K562 (cell line): ENCODE measurements around the gene TLCD1. TPM values are rescaled to one million over a fixed set of nuclear protein-coding genes. Genes with fewer than 3 reads are reported as not detected.
A peak's percentile ranks its signal among the peaks of the same experiment; 100 is the strongest.

ENCODE experiments used
- BMI1 ChIP-seq: fragments of 150-350 bp; IDR thresholded peaks from 2 replicates; pipeline ENCODE4 v1.6.1; 2014; ENCODE audit warnings: low read length
- CBX3 ChIP-seq, 2 experiments: IDR thresholded peaks; 1 replicate in 1 of 2; 2 replicates in 1 of 2; pipeline ENCODE4 v1.6.1; 2012; ENCODE audit warnings: inconsistent platforms in 2 of 2, low read length in 2 of 2, borderline replicate concordance in 1 of 2, control low read depth in 1 of 2
- FOXP4 ChIP-seq: sonication (generic); formaldehyde crosslinking; IDR thresholded peaks from 2 replicates; pipeline ENCODE4 v1.8.0; 2022; ENCODE audit warnings: mild to moderate bottlenecking, missing genetic modification reagents, borderline replicate concordance
- GATA2 ChIP-seq: sonication (generic); formaldehyde crosslinking; IDR thresholded peaks from 2 replicates; pipeline ENCODE4 v1.4.0; 2020; ENCODE audit warnings: mild to moderate bottlenecking, missing genetic modification reagents
- GTF2B ChIP-seq: IDR thresholded peaks from 2 replicates; pipeline ENCODE4 v1.6.1; 2011; ENCODE audit not compliant: insufficient read length; ENCODE audit errors: extremely low read depth
- MCM2 ChIP-seq: fragments of 450-650 bp; IDR thresholded peaks from 2 replicates; pipeline ENCODE4 v1.6.1; 2017; ENCODE audit warnings: low read depth, mild to moderate bottlenecking
- MXI1 ChIP-seq: IDR thresholded peaks from 2 replicates; pipeline ENCODE4 v1.6.1; 2011; ENCODE audit warnings: low read depth, mild to moderate bottlenecking, improper control_type of control experiment, low read length
- NCOA6 ChIP-seq: fragments of 450-650 bp; IDR thresholded peaks from 2 replicates; pipeline ENCODE4 v1.6.1; 2017; ENCODE audit warnings: mild to moderate bottlenecking
- RBM39 ChIP-seq: fragments of 200-400 bp; formaldehyde crosslinking; optimal IDR thresholded peaks from 2 replicates; pipeline ENCODE3; 2018; ENCODE audit warnings: low read depth, low read length
- RNF2 ChIP-seq: sonication (generic); IDR thresholded peaks from 2 replicates; pipeline ENCODE4 v1.6.1; 2016
- SNRNP70 ChIP-seq: fragments of 200-400 bp; formaldehyde crosslinking; optimal IDR thresholded peaks from 2 replicates; pipeline ENCODE3; 2017; ENCODE audit warnings: low read depth, low read length
- TCFL5 ChIP-seq: fragments of 250-450 bp; sonication (Bioruptor Pico); conservative IDR thresholded peaks from 2 replicates; pipeline ENCODE4 v1.6.1; 2021; ENCODE audit warnings: mild to moderate bottlenecking, moderate library complexity, matching md5 sums
- TEAD1 ChIP-seq, 2 experiments: fragments of 450-650 bp in 1 of 2; sonication (generic) in 1 of 2; formaldehyde crosslinking; IDR thresholded peaks; 2 replicates each; pipeline versions ENCODE4 v1.4.0 to v1.8.0; 2020 to 2022; ENCODE audit warnings: mild to moderate bottlenecking in 2 of 2, missing genetic modification reagents in 1 of 2
- U2AF2 ChIP-seq: fragments of 200-400 bp; formaldehyde crosslinking; optimal IDR thresholded peaks from 2 replicates; pipeline ENCODE3; 2017; ENCODE audit warnings: low read depth, mild to moderate bottlenecking, low read length
- ZC3H8 ChIP-seq: fragments of 450-650 bp; IDR thresholded peaks from 2 replicates; pipeline ENCODE4 v1.6.1; 2017
- ZNF197 ChIP-seq: fragments of 200-800 bp; sonication (Bioruptor generic); IDR thresholded peaks from 2 replicates; pipeline ENCODE4 v1.6.1; 2016; ENCODE audit warnings: low read depth, missing genetic modification characterization, missing compliant biosample characterization
- ZNF354B ChIP-seq: fragments of 250-450 bp; sonication (Bioruptor Pico); IDR thresholded peaks from 2 replicates; pipeline ENCODE4 v1.4.0; 2020
- ZNF398 ChIP-seq: fragments of 250-450 bp; sonication (Bioruptor Pico); IDR thresholded peaks from 2 replicates; pipeline ENCODE4 v1.8.0; 2021; ENCODE audit warnings: moderate library complexity, mild to moderate bottlenecking, inconsistent platforms
- polyA plus RNA-seq, 8 experiments: library from polyadenylated mRNA; depleted of rRNA in 4 of 8; stranded (reverse) in 5 of 8; unstranded in 3 of 8; fragments of >200 nt; fragmentation: Nextera tagmentation in 2 of 8; fragmentation: Illumina TruSeq in 1 of 8; extraction: Ambion mirVana in 2 of 8; extraction: Trizol in 1 of 8; gene quantifications; 2 replicates each; pipeline versions ENCODE4 v1.2.1 to v1.2.3, GENCODE V29; 2011 to 2014; ENCODE audit warnings: inconsistent platforms in 1 of 8, missing spikeins in 1 of 8
- total RNA-seq, 7 experiments: library from RNA; depleted of rRNA in 6 of 7; stranded (reverse); fragments of >200 nt in 6 of 7; fragmentation: Illumina TruSeq in 2 of 7; extraction: Trizol in 2 of 7; gene quantifications; 2 replicates each; pipeline versions ENCODE4 v1.2.1 to v1.2.3, GENCODE V29; 2011 to 2021; ENCODE audit warnings: low replicate concordance in 1 of 7
- TF ChIP-seq, protein P1 (sequence below): fragments of 450-650 bp; IDR thresholded peaks from 2 replicates; pipeline ENCODE4 v1.6.1; 2016
- TF ChIP-seq, protein P2 (sequence below), 2 experiments: fragments of 450-650 bp in 1 of 2; IDR thresholded peaks; 2 replicates each; pipeline ENCODE4 v1.6.1; 2011 to 2017; ENCODE audit warnings: low read depth in 2 of 2, antibody characterized with exemption in 1 of 2, borderline replicate concordance in 1 of 2, low read length in 1 of 2, mild to moderate bottlenecking in 1 of 2, mixed read lengths in 1 of 2; ENCODE audit not compliant: control insufficient read depth in 1 of 2

TLCD1 gene
- total and polyA plus RNA-seq, 9 of the 15 experiments (the other 6 are each of a cell fraction or from before 2014, with no cell fraction given), result 6.8 to 37.7 (median 21.7) TPM

DNA sequence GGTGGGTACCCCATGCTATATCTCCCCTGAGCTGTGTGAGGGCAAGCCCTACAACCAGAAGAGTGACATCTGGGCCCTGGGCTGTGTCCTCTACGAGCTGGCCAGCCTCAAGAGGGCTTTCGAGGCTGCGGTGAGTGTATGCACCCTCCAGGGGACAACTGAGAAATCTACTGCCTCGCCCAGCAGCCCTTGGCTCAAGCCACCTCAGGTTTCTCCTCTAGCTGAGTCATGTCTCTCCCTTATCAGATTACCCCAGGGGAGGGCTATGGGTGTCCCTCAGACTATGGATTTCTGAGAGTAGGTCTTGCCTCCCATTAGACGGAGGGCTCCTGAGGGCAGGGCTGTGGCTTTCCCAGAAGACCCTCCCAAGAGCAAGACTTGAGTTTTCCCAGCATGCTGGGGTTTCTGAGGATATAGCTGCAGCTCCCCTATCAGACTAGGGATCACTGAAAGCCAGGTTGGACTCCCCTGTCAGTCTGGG, 9.2 kb upstream of the TLCD1 start (continued):
- no peak for TF ChIP-seq ZNF197 (CRISPR knock-in tag)
- TF ChIP-seq, protein P1, sequence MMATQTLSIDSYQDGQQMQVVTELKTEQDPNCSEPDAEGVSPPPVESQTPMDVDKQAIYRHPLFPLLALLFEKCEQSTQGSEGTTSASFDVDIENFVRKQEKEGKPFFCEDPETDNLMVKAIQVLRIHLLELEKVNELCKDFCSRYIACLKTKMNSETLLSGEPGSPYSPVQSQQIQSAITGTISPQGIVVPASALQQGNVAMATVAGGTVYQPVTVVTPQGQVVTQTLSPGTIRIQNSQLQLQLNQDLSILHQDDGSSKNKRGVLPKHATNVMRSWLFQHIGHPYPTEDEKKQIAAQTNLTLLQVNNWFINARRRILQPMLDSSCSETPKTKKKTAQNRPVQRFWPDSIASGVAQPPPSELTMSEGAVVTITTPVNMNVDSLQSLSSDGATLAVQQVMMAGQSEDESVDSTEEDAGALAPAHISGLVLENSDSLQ, result peak; percentile 82
- no peak for TF ChIP-seq ZC3H8
- TF ChIP-seq MCM2, result no peak
- peak; percentile 87 for TF ChIP-seq GATA2 (CRISPR knock-in tag)
- TF ChIP-seq GTF2B, result no peak
- TF ChIP-seq MXI1, result no peak
- TF ChIP-seq SNRNP70, result no peak
- no peak for TF ChIP-seq ZNF354B (CRISPR knock-in tag)
- TF ChIP-seq, protein P2, sequence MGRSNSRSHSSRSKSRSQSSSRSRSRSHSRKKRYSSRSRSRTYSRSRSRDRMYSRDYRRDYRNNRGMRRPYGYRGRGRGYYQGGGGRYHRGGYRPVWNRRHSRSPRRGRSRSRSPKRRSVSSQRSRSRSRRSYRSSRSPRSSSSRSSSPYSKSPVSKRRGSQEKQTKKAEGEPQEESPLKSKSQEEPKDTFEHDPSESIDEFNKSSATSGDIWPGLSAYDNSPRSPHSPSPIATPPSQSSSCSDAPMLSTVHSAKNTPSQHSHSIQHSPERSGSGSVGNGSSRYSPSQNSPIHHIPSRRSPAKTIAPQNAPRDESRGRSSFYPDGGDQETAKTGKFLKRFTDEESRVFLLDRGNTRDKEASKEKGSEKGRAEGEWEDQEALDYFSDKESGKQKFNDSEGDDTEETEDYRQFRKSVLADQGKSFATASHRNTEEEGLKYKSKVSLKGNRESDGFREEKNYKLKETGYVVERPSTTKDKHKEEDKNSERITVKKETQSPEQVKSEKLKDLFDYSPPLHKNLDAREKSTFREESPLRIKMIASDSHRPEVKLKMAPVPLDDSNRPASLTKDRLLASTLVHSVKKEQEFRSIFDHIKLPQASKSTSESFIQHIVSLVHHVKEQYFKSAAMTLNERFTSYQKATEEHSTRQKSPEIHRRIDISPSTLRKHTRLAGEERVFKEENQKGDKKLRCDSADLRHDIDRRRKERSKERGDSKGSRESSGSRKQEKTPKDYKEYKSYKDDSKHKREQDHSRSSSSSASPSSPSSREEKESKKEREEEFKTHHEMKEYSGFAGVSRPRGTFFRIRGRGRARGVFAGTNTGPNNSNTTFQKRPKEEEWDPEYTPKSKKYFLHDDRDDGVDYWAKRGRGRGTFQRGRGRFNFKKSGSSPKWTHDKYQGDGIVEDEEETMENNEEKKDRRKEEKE (IDR thresholded peaks at IDR 0.05; ENCODE audit: borderline replicate concordance in 1 of 2, control insufficient read depth in 1 of 2, low read depth in 2 of 2, low read length in 1 of 2), result no peak
- no peak for TF ChIP-seq FOXP4
- TF ChIP-seq TCFL5 (CRISPR knock-in tag), result no peak
- no peak for TF ChIP-seq RNF2
- no peak for TF ChIP-seq ZNF398 (CRISPR knock-in tag)
- TF ChIP-seq U2AF2, result no peak
- no peak for TF ChIP-seq RBM39
- TF ChIP-seq TEAD1 (CRISPR knock-in tag; IDR thresholded peaks at IDR 0.05), result peak in 1 of 2 experiments; percentile 38; a peak in 1 of 4 replicates
- TF ChIP-seq NCOA6, result no peak
- no peak for TF ChIP-seq BMI1
- TF ChIP-seq CBX3 (IDR thresholded peaks at IDR 0.05; ENCODE audit: borderline replicate concordance in 1 of 2, low read length in 2 of 2), result peak in 1 of 2 experiments; percentile 94; a peak in 2 of 3 replicates
